Aorta (tissue), 5 donors: ENCODE data around the gene SPACA6. TPM values are rescaled to one million over a fixed set of nuclear protein-coding genes. Genes with fewer than 3 reads are reported as not detected.

Experiments
- ATAC-seq: fragments of 200-7000 bp; cut with Tn5 transposase; one replicate; pipeline ENCODE4 v1.9.1; 2022; ENCODE audit warnings: moderate library complexity; ENCODE audit not compliant: low FRiP score
- DNase-seq, 2 donors: peaks; one replicate each; pipeline ENCODE4 v3.0.0-alpha.2; 2020
- H3K27ac ChIP-seq, 2 donors: one replicate each; pipeline ENCODE4 v1.5.1; 2013; ENCODE audit warnings: low read length in 2 of 2, mild to moderate bottlenecking in 2 of 2, moderate library complexity in 2 of 2, control low read depth in 1 of 2, inconsistent platforms in 1 of 2, low read depth in 1 of 2
- H3K27me3 ChIP-seq, 2 donors: one replicate each; pipeline ENCODE4 v1.6.1; 2013; ENCODE audit warnings: control low read depth in 1 of 2, low read length in 1 of 2, mild to moderate bottlenecking in 1 of 2, moderate library complexity in 1 of 2; ENCODE audit not compliant: insufficient read depth in 2 of 2, control insufficient read depth in 1 of 2
- H3K36me3 ChIP-seq, 2 donors: one replicate each; pipeline ENCODE4 v1.6.1; 2013; ENCODE audit warnings: control low read depth in 1 of 2, low read length in 1 of 2, mild to moderate bottlenecking in 1 of 2; ENCODE audit not compliant: insufficient read depth in 2 of 2, control insufficient read depth in 1 of 2
- H3K4me1 ChIP-seq, 2 donors: one replicate each; pipeline ENCODE4 v1.6.1; 2013; ENCODE audit warnings: low read length in 2 of 2, control low read depth in 1 of 2, mild to moderate bottlenecking in 1 of 2, moderate library complexity in 1 of 2; ENCODE audit not compliant: insufficient read depth in 2 of 2, control insufficient read depth in 1 of 2
- H3K4me3 ChIP-seq, 2 donors: one replicate each; pipeline ENCODE4 v1.5.1; 2013; ENCODE audit warnings: low read length in 2 of 2, control low read depth in 1 of 2, mild to moderate bottlenecking in 1 of 2
- H3K9me3 ChIP-seq: one replicate; pipeline ENCODE4 v1.6.1; 2013; ENCODE audit warnings: mild to moderate bottlenecking, low read length; ENCODE audit not compliant: control insufficient read depth
- WGBS, 2 donors: extraction: QIAGEN DNeasy Blood & Tissue Kit; methylation state at CpG; one replicate each; pipeline ENCODE4 v1.1.7; 2013; 5-methylcytosine and 5-hydroxymethylcytosine counted together
- intact Hi-C, 2 donors: fragments of 100-400 bp; cut with DNase I; formaldehyde crosslinking; loops; one replicate each; pipeline versions ENCODE4 v1.14.2 to v1.15.0; 2022
- polyA plus RNA-seq, 2 donors: library from polyadenylated mRNA; stranded (reverse); fragments of 200-250 nt; gene quantifications; one replicate each; pipeline ENCODE4 v1.2.3, GENCODE V29; 2013
- total RNA-seq, 2 donors: library from RNA; stranded (reverse); fragmentation: NEBNext Ultra II Directional; extraction: Animal tissue kit (Norgen Biotek cat#: 25700); gene quantifications; one replicate each; pipeline ENCODE4 v1.2.1, GENCODE V29; 2021
- donor health status: healthy with polysubstance abuse.
- donor health status: Bipolar disorder and iron deficiency.
- donor health status: DM: no; HTN: no; CAD: no.
- donor health status: DM: no; HTN: no; CAD: no.
- donor health status: DM: yes; HTN: yes; CAD: no.

The SPACA6 gene
- total and polyA plus RNA-seq, 4 donors: 21.3 to 103 (median 45.2) TPM

GRCh38 chr19:51715850-51716249 is 22.7 kb downstream of the SPACA6 start:
- ATAC-seq (no peak), DNase-seq (no peak)
- Histone ChIP-seq H3K36me3 (no peaks in the 10 kb centered on the region), H3K9me3 (no peaks in the 10 kb centered on the region), H3K4me3 (no peak overlapping the region), H3K27ac (no peak overlapping the region), H3K27me3 (no peaks in the 10 kb centered on the region), H3K4me1 (no peaks in the 10 kb centered on the region)
- WGBS, 2 donors: 84 to 86% methylated on average over 3 of the region's 3 CpGs
- intact Hi-C loops: no loop called here

- H3K27ac ChIP-seq: no peak overlapping the region
- H3K9me3 ChIP-seq: no peaks in the 10 kb centered on the region
- ATAC-seq: no peak
- no peaks in the 10 kb centered on the region for H3K36me3 ChIP-seq
- no peak overlapping the region for H3K4me3 ChIP-seq
- H3K27me3 ChIP-seq: no peaks in the 10 kb centered on the region
- no peaks in the 10 kb centered on the region for H3K4me1 ChIP-seq
- DNase-seq: no peak
- 81 to 82% methylated on average over 11 of the region's 11 CpGs for WGBS, 2 donors
- intact Hi-C loops: no loop called here
Measured at GRCh38 chr19:51716925-51717324, 23.8 kb downstream of the SPACA6 start.

- no peaks in the 10 kb centered on the region for H3K36me3 ChIP-seq
- no peaks in the 10 kb centered on the region for H3K27me3 ChIP-seq
- DNase-seq (no peak), ATAC-seq (no peak)
- WGBS, 2 donors: 2 to 3% methylated on average over 56 to 83 of the region's 83 CpGs
- H3K4me1 ChIP-seq: no peaks in the 10 kb centered on the region
- no peaks in the 10 kb centered on the region for H3K9me3 ChIP-seq
- no peak overlapping the region for H3K27ac ChIP-seq
- intact Hi-C loops: no loop called here
- H3K4me3 ChIP-seq: no peak overlapping the region
Measured at GRCh38 chr19:51719251-51719988, 26.3 kb downstream of the SPACA6 start.

- Histone ChIP-seq H3K9me3 (no peaks in the 10 kb centered on the region), H3K4me3 (no peak overlapping the region), H3K27ac (no peak overlapping the region), H3K36me3 (no peaks in the 10 kb centered on the region), H3K27me3 (no peaks in the 10 kb centered on the region), H3K4me1 (no peaks in the 10 kb centered on the region)
- DNase-seq (no peak), ATAC-seq (no peak)
- intact Hi-C loops: no loop called here
- WGBS, 2 donors: 74 to 75% methylated on average over 7 of the region's 7 CpGs
Measured at GRCh38 chr19:51721905-51722304, 28.8 kb downstream of the SPACA6 start.

- intact Hi-C loops: no loop called here
- Histone ChIP-seq H3K27ac (no peak overlapping the region), H3K9me3 (no peaks in the 10 kb centered on the region), H3K36me3 (no peaks in the 10 kb centered on the region), H3K4me1 (no peaks in the 10 kb centered on the region), H3K27me3 (no peaks in the 10 kb centered on the region), H3K4me3 (no peak overlapping the region)
- 62 to 69% methylated on average over 2 of the region's 2 CpGs for WGBS, 2 donors
- DNase-seq (no peak), ATAC-seq (no peak)
Measured at GRCh38 chr19:51722492-51722891, 29.4 kb downstream of the SPACA6 start.

GRCh38 chr19:51724543-51724942 is 31.4 kb downstream of the SPACA6 start:
- ATAC-seq (peak; percentile 47), DNase-seq (peak in 1 of 2 donors; percentile 78)
- 22 to 37% methylated on average over 15 of the region's 15 CpGs for whole genome bisulfite sequencing, 2 donors
- Histone ChIP-seq H3K9me3 (no peaks in the 10 kb centered on the region), H3K36me3 (no peaks in the 10 kb centered on the region), H3K4me1 (no peaks in the 10 kb centered on the region), H3K4me3 (no peak overlapping the region), H3K27me3 (no peaks in the 10 kb centered on the region), H3K27ac (no peak overlapping the region)
- intact Hi-C loops: no loop called here

GRCh38 chr19:51726049-51726448 is 32.9 kb downstream of the SPACA6 start:
- 25 to 32% methylated on average over 14 of the region's 14 CpGs for WGBS, 2 donors

GRCh38 chr19:51727349-51727880 is 34.3 kb downstream of the SPACA6 start:
- no peak overlapping the region for H3K4me3 ChIP-seq
- no peak for ATAC-seq
- 64 to 70% methylated on average over 7 of the region's 7 CpGs for WGBS, 2 donors
- no peaks in the 10 kb centered on the region for H3K36me3 ChIP-seq
- H3K27ac ChIP-seq: no peak overlapping the region
- H3K4me1 ChIP-seq: no peaks in the 10 kb centered on the region
- DNase-seq: no peak
- intact Hi-C loops: no loop called here
- H3K27me3 ChIP-seq: no peaks in the 10 kb centered on the region
- no peaks in the 10 kb centered on the region for H3K9me3 ChIP-seq

More at GRCh38 chr19:51726049-51726448, 32.9 kb downstream of the SPACA6 start:
- no peaks in the 10 kb centered on the region for H3K27me3 ChIP-seq
- H3K9me3 ChIP-seq: no peaks in the 10 kb centered on the region
- DNase-seq (peak; percentile 77 to 83), ATAC-seq (peak; percentile 77)
- H3K27ac ChIP-seq: no peak overlapping the region
- intact Hi-C loops: no loop called here
- H3K36me3 ChIP-seq: no peaks in the 10 kb centered on the region
- H3K4me1 ChIP-seq: no peaks in the 10 kb centered on the region
- H3K4me3 ChIP-seq: no peak overlapping the region

- Histone ChIP-seq H3K36me3 (no peaks in the 10 kb centered on the region), H3K4me3 (no peak overlapping the region), H3K4me1 (no peaks in the 10 kb centered on the region), H3K27ac (no peak overlapping the region), H3K9me3 (no peaks in the 10 kb centered on the region), H3K27me3 (no peaks in the 10 kb centered on the region)
- DNase-seq (no peak), ATAC-seq (no peak)
- intact Hi-C loops: no loop called here
- WGBS, 2 donors: 27 to 47% methylated on average over 2 of the region's 2 CpGs
Measured at GRCh38 chr19:51729781-51730180, 36.7 kb downstream of the SPACA6 start.
